GM12892 (cell line): Measurements from ENCODE around the gene ZMIZ1.

ENCODE experiments used
- POLR2A ChIP-seq: IDR thresholded peaks from 2 replicates; pipeline ENCODE4 v1.6.1; 2011; ENCODE audit warnings: low read depth, low read length, control low read depth
- TAF1 ChIP-seq: IDR thresholded peaks from 2 replicates; pipeline ENCODE4 v1.6.1; 2011; ENCODE audit warnings: low read depth, mild to moderate bottlenecking, control low read depth, low read length, borderline replicate concordance

GRCh38 chr10:79025199-79025832 is 43.5 kb upstream of the ZMIZ1 start:
- TF ChIP-seq POLR2A = no peak
- TF ChIP-seq TAF1 = no peak
